Measurements from ENCODE around the gene NCMAP. TPM values are rescaled to one million over a fixed set of nuclear protein-coding genes. Genes with fewer than 3 reads are reported as not detected.

The NCMAP gene
- total and polyA plus RNA-seq, 2 of the 8 experiments (the other 6 are each of a cell fraction or from before 2014, with no cell fraction given) = 0.21 to 0.39 TPM

GRCh38 chr1:24588573-24588972 is 32.7 kb downstream of the NCMAP start:
- Histone ChIP-seq H4K91ac (replicated peaks; ENCODE audit: insufficient read length, low read length) (no peak overlapping the region), H4K8ac (ENCODE audit: extremely low read depth, insufficient read depth, low read length) (no peak overlapping the region), H3K9ac (replicated peaks in 1 of 4; ENCODE audit: extremely low read depth in 1 of 4, low read depth in 3 of 4, low read length in 3 of 4) (no peak overlapping the region), H3K18ac (ENCODE audit: extremely low read depth, low read length) (no peak overlapping the region), H3K4me3 (ENCODE audit: extremely low read depth in 1 of 4, insufficient read depth in 2 of 4, low read depth in 3 of 4, low read length in 4 of 4) (no peak overlapping the region), H2BK5ac (ENCODE audit: low read depth, low read length) (no peak overlapping the region), H3K27me3 (replicated peaks in 1 of 4; ENCODE audit: control insufficient read depth in 3 of 4, extremely low read depth in 1 of 4, insufficient read depth in 3 of 4, low read length in 3 of 4) (no peaks in the 10 kb centered on the region; a peak in 1 of 7 replicates), H3K27ac (ENCODE audit: low read depth, low read length) (no peak overlapping the region), H2AK5ac (ENCODE audit: low read depth, low read length) (no peak overlapping the region), H2BK15ac (ENCODE audit: low read length) (no peak overlapping the region), H3K9me3 (ENCODE audit: insufficient read depth in 2 of 2, low read depth in 1 of 2, low read length in 1 of 2) (no peaks in the 10 kb centered on the region), H3K23ac (ENCODE audit: insufficient read length) (no peak overlapping the region), H3K4me2 (ENCODE audit: insufficient read depth in 1 of 2, low read depth in 2 of 2, low read length in 2 of 2) (no peak overlapping the region), H2BK12ac (ENCODE audit: low read depth, low read length) (no peak overlapping the region), H3K23me2 (ENCODE audit: low read depth, low read length) (no peaks in the 10 kb centered on the region), H3K79me2 (ENCODE audit: control insufficient read depth in 1 of 2, insufficient read depth in 2 of 2, low read length in 2 of 2) (no peaks in the 10 kb centered on the region), H3K56ac (replicated peaks; ENCODE audit: insufficient read length, low read depth, low read length) (no peak overlapping the region), H3K79me1 (ENCODE audit: low read depth, low read length) (no peaks in the 10 kb centered on the region), H4K20me1 (replicated peaks in 1 of 2; ENCODE audit: control insufficient read depth in 1 of 2, insufficient read depth in 2 of 2, low read length in 2 of 2) (no peaks in the 10 kb centered on the region), H4K5ac (ENCODE audit: insufficient read length, low read depth, low read length) (no peak overlapping the region), H2BK120ac (replicated peaks; ENCODE audit: low read depth, low read length) (no peak overlapping the region), H3K4me1 (replicated peaks in 1 of 4; ENCODE audit: control insufficient read depth in 3 of 4, insufficient read depth in 4 of 4, low read length in 3 of 4) (no peaks in the 10 kb centered on the region), H3K14ac (ENCODE audit: insufficient read length) (no peak overlapping the region), H3K36me3 (ENCODE audit: control insufficient read depth in 2 of 4, insufficient read depth in 4 of 4, low read length in 3 of 4) (no peaks in the 10 kb centered on the region), H2BK20ac (ENCODE audit: low read length) (no peak overlapping the region), H3K4ac (replicated peaks; ENCODE audit: insufficient read length, low read depth, low read length) (no peak overlapping the region), H2AFZ (ENCODE audit: low read length) (no peak overlapping the region)
- FAIRE-seq (no peak), DNase-seq (ENCODE audit: low read depth in 1 of 2, low spot score in 2 of 2) (no peak)
- WGBS, 2 experiments (ENCODE audit: extremely low coverage in 1 of 2, insufficient coverage in 1 of 2, insufficient read length in 1 of 2, insufficient replicate concordance in 2 of 2, low coverage in 1 of 2, low lambda C conversion rate in 2 of 2, missing lambda C conversion rate in 1 of 2) = 85% methylated on average over 5 of the region's 5 CpGs; no CpG with 5 or more reads in 1 of the 2 experiments
- CTCF ChIA-PET (ENCODE audit: partially characterized antibody) = interaction anchor here (0.7 to 7.5 kb wide), 18 partner anchors 9 to 339 kb away, joined by 3 to 53 read pairs (median 8); no protein-coding TSS in a partner anchor
- TF ChIP-seq SP4 (IDR thresholded peaks at IDR 0.05; ENCODE audit: low read length) (no peak), BACH1 (IDR thresholded peaks at IDR 0.05; ENCODE audit: low read length) (no peak), POU5F1 (IDR thresholded peaks at IDR 0.05; ENCODE audit: low read depth, low read length) (no peak), CREB1 (IDR thresholded peaks at IDR 0.05) (no peak), SP1 (IDR thresholded peaks at IDR 0.05; ENCODE audit: low read depth, low read length) (no peak), CBX8 (IDR thresholded peaks at IDR 0.05; ENCODE audit: borderline replicate concordance, low read depth, low read length) (no peak), SIN3A (conservative IDR thresholded peaks at IDR 0.05 in 1 of 2, IDR thresholded peaks at IDR 0.05 in 1 of 2; ENCODE audit: low read depth in 1 of 2, low read length in 2 of 2) (no peak), TAF7 (optimal IDR thresholded peaks at IDR 0.05; ENCODE audit: borderline replicate concordance, low read depth, low read length) (no peak), SIRT6 (IDR thresholded peaks at IDR 0.05; ENCODE audit: low read length) (no peak), SP2 (IDR thresholded peaks at IDR 0.05; ENCODE audit: low read length) (no peak), YY1 (IDR thresholded peaks at IDR 0.05; ENCODE audit: low read depth, low read length) (no peak), HDAC6 (IDR thresholded peaks at IDR 0.05; ENCODE audit: low read depth, low read length) (no peak), SIX5 (IDR thresholded peaks at IDR 0.05; ENCODE audit: low read depth, low read length) (no peak)
- POLR2A ChIA-PET (ENCODE audit: partially characterized antibody) = no interaction called here

Measured in H1 (cell line).